Measurements from ENCODE around the gene KRT35. TPM values are rescaled to one million over a fixed set of nuclear protein-coding genes. Genes with fewer than 3 reads are reported as not detected.
A peak's percentile ranks its signal among the peaks of the same experiment; 100 is the strongest.

Gene KRT35
- not detected for total RNA-seq

GRCh38 chr17:41481036-41481435 is at the start of gene KRT35:
Gene KRT35, minus strand, starts transcription at chr17:41481151. Its CDS starts 54 bp downstream, at chr17:41481097.
- H3K27me3 Mint-ChIP-seq = no peaks in the 10 kb centered on the region
- POLR2A ChIA-PET = no interaction called here
- DNase-seq (no peak), ATAC-seq (ENCODE audit: low read depth) (no peak)
- no peaks in the 10 kb centered on the region for H3K36me3 Mint-ChIP-seq
- no peak within 1 kb of the TSS for H3K27ac Mint-ChIP-seq
- no peaks in the 10 kb centered on the region for H3K4me1 Mint-ChIP-seq
- no peaks in the 10 kb centered on the region for H3K9me3 Mint-ChIP-seq
- H3K4me3 Mint-ChIP-seq = no peak within 1 kb of the TSS

- H3K4me1 Mint-ChIP-seq = peaks cover 2% of the 10 kb centered on the region
- peaks cover 69% of the 10 kb centered on the region for H3K27me3 Mint-ChIP-seq
- no peak overlapping the region for H3K27ac Mint-ChIP-seq
- no peak overlapping the region for H3K4me3 Mint-ChIP-seq
- ATAC-seq (ENCODE audit: low read depth) (no peak), DNase-seq (no peak)
- H3K9me3 Mint-ChIP-seq = no peaks in the 10 kb centered on the region
- H3K36me3 Mint-ChIP-seq = no peaks in the 10 kb centered on the region
- POLR2A ChIA-PET = no interaction called here
Measured at GRCh38 chr17:41530062-41531048, 49.4 kb upstream of the KRT35 start.

DNA sequence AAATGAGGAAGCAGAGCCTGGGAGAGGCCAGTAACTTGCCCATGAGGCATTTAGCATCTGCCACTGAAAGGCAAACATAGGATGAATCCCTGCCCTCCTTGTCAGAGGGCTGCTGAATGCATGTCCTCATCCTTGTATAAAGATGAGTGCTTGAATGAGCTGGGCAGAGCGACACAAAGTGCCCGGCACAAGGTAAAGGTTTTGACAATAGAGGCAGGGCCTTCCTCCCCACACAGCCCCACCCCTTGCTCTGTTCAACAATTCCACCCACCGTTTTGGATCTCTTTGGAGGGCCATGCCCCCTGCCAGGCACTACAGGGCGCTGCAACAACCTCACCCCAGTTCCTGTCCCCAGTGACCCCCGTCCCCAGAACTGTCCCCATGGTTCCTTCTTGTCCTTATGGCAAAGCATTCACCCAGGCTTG is 48.6 kb upstream of the KRT35 start:
- Mint-ChIP-seq H3K4me3 (no peak overlapping the region), H3K9me3 (no peaks in the 10 kb centered on the region), H3K4me1 (peaks cover 2% of the 10 kb centered on the region), H3K36me3 (no peaks in the 10 kb centered on the region), H3K27ac (no peak overlapping the region), H3K27me3 (peaks cover 66% of the 10 kb centered on the region)
- no peak for ATAC-seq (ENCODE audit: low read depth)
- DNase-seq = no peak
- POLR2A ChIA-PET = no interaction called here

DNA sequence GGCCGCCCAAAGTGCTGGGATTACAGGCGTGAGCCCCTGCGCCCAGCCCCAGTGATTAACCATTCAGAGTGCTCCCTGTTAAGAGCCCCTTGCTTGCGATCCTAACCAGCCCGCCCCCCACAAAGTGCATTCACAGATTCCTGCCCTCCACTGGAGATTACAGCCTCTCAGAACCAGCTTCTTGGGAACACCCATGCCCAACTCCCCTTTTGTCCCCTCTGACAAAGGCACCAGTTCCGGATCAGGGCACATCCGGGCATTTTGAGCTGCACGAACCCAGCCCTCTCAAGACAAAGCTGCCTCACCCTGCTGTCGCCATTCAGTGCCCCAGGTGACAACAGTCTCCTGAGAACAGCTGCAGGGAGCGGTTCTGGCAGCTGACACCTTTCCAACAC is 48.0 kb upstream of the KRT35 start:
- peaks cover 2% of the 10 kb centered on the region for H3K4me1 Mint-ChIP-seq
- no peak for ATAC-seq (ENCODE audit: low read depth)
- no peak overlapping the region for H3K27ac Mint-ChIP-seq
- H3K36me3 Mint-ChIP-seq = no peaks in the 10 kb centered on the region
- peaks cover 66% of the 10 kb centered on the region for H3K27me3 Mint-ChIP-seq
- no peaks in the 10 kb centered on the region for H3K9me3 Mint-ChIP-seq
- H3K4me3 Mint-ChIP-seq = no peak overlapping the region
- POLR2A ChIA-PET = no interaction called here
- DNase-seq = no peak

- Mint-ChIP-seq H3K27me3 (peaks cover 58% of the 10 kb centered on the region), H3K27ac (no peak overlapping the region), H3K4me1 (peaks cover 2% of the 10 kb centered on the region), H3K9me3 (no peaks in the 10 kb centered on the region), H3K4me3 (peak overlapping the region; percentile 39), H3K36me3 (no peaks in the 10 kb centered on the region)
- ATAC-seq (ENCODE audit: low read depth) = no peak
- POLR2A ChIA-PET = no interaction called here
- DNase-seq = peak; percentile 35
Measured at GRCh38 chr17:41527063-41528023, 46.4 kb upstream of the KRT35 start.

- POLR2A ChIA-PET = no interaction called here
- Mint-ChIP-seq H3K27ac (no peak overlapping the region), H3K36me3 (no peaks in the 10 kb centered on the region), H3K4me1 (peaks cover 2% of the 10 kb centered on the region), H3K4me3 (no peak overlapping the region), H3K9me3 (no peaks in the 10 kb centered on the region), H3K27me3 (peaks cover 32% of the 10 kb centered on the region)
- DNase-seq (no peak), ATAC-seq (ENCODE audit: low read depth) (no peak)
Measured at GRCh38 chr17:41524261-41524660, 43.3 kb upstream of the KRT35 start.

DNA sequence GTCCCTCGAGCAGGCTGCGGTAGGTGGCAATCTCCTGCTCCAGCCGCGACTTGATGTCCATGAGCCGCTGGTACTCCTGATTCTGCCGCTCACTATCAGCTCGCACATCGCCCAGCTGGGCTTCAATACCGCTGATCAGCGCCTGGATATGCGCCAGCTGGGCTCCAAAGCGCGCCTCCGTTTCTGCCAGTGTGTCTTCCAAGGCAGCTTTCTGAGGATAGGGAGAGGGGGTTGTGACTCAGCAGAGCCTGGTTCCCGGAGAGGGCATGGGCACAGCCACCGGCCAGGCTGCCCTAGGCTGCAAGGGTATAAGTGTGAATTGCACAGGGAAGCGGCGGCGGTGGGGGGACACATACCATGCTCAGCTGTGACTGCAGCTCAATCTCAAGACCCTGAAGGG is 42.8 kb upstream of the KRT35 start:
- Mint-ChIP-seq H3K4me1 (peaks cover 2% of the 10 kb centered on the region), H3K27ac (no peak overlapping the region), H3K36me3 (no peaks in the 10 kb centered on the region), H3K4me3 (no peak overlapping the region), H3K9me3 (no peaks in the 10 kb centered on the region), H3K27me3 (peaks cover 28% of the 10 kb centered on the region)
- DNase-seq = no peak
- ATAC-seq (ENCODE audit: low read depth) = no peak
- POLR2A ChIA-PET = no interaction called here

DNA sequence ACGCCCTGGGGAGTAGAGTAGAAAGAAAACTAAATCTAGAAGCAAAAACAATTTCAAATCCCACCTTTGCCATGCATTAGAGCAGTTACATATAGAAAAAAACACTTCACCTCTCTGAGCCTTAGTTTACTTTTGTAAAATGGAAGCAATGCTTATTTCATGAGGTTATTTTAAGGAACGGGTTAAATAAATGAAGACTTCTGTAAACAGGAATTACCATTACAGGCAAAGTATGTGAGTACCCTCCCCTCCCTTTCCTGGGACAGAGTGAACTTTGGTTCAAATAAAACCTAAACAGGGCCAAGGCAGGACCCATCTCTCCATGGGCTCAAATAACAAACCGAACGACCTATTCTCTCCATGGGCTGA is 42.3 kb upstream of the KRT35 start:
- H3K9me3 Mint-ChIP-seq = no peaks in the 10 kb centered on the region
- no peak overlapping the region for H3K4me3 Mint-ChIP-seq
- H3K27ac Mint-ChIP-seq = no peak overlapping the region
- H3K27me3 Mint-ChIP-seq = peaks cover 22% of the 10 kb centered on the region
- DNase-seq (no peak), ATAC-seq (ENCODE audit: low read depth) (no peak)
- H3K36me3 Mint-ChIP-seq = no peaks in the 10 kb centered on the region
- POLR2A ChIA-PET = no interaction called here
- H3K4me1 Mint-ChIP-seq = no peaks in the 10 kb centered on the region

- ATAC-seq (ENCODE audit: low read depth) (no peak), DNase-seq (no peak)
- no peaks in the 10 kb centered on the region for H3K9me3 Mint-ChIP-seq
- H3K27ac Mint-ChIP-seq = no peak overlapping the region
- no peaks in the 10 kb centered on the region for H3K4me1 Mint-ChIP-seq
- H3K27me3 Mint-ChIP-seq = peaks cover 17% of the 10 kb centered on the region
- no peaks in the 10 kb centered on the region for H3K36me3 Mint-ChIP-seq
- POLR2A ChIA-PET = interaction anchor here (0.7 kb wide), 1 partner anchor 963 kb away, joined by 5 read pairs; no protein-coding TSS in a partner anchor
- H3K4me3 Mint-ChIP-seq = no peak overlapping the region
Measured at GRCh38 chr17:41522301-41523224, 41.6 kb upstream of the KRT35 start.

GRCh38 chr17:41521574-41522261 is 40.8 kb upstream of the KRT35 start:
- no peak for ATAC-seq (ENCODE audit: low read depth)
- Mint-ChIP-seq H3K4me1 (no peaks in the 10 kb centered on the region), H3K36me3 (no peaks in the 10 kb centered on the region), H3K27me3 (peaks cover 9% of the 10 kb centered on the region), H3K27ac (no peak overlapping the region), H3K9me3 (no peaks in the 10 kb centered on the region), H3K4me3 (no peak overlapping the region)
- POLR2A ChIA-PET = interaction anchor here (0.7 kb wide), 1 partner anchor 963 kb away, joined by 5 read pairs; no protein-coding TSS in a partner anchor
- no peak for DNase-seq

DNA sequence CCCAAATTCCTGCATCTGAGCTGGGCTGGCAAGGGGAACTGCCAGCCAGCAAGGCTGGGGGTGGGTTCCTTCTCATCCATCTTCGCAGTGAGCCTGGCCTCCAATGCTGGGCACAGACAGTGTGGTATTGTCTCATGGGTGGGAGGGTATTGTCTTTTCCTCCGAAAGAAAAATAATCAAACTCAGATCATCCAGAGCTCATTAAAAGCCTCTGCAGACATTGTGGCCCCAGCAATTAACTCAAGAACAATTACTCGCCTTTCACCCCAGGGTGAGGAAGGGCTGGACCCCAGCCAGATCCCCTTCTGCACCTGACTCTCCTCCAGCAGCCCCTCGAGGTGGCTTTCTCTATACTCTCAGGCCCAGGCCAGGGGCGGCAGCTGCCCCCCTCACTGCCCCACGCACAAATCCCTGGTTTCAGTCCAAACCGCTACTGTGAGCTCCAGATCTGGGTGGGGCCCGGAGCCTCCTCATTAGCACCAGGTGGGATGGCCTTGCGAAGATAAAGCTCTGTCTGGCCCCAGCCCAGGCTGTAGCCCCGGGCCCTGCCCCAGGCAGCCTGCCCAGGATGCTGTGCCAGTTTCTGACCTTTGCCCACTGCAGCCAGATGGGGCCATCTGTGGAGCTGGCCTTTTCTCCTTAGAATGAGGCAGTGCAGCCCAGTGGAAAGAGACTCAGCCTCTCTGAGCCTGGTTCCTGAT is 40.0 kb upstream of the KRT35 start:
- Mint-ChIP-seq H3K27ac (no peak overlapping the region), H3K36me3 (no peaks in the 10 kb centered on the region), H3K4me3 (no peak overlapping the region), H3K4me1 (no peaks in the 10 kb centered on the region), H3K9me3 (no peaks in the 10 kb centered on the region), H3K27me3 (peaks cover 4% of the 10 kb centered on the region)
- POLR2A ChIA-PET = interaction anchor here (0.8 kb wide), 1 partner anchor 167 kb away, joined by 3 read pairs; the partner anchor contains the start of gene EIF1
- DNase-seq (no peak), ATAC-seq (ENCODE audit: low read depth) (no peak)

Data from activated naive CD8-positive, alpha-beta T cell treated with anti-CD3 and anti-CD28 coated beads, Interleukin-2, amount 10 ng/mL, durations not matched to agents 7 days and 5 days (primary cell).